NCI-H748 (cell line): ENCODE data around the gene SLC12A4.
A peak's percentile ranks its signal among the peaks of the same experiment; 100 is the strongest.
"Not testable (repeated sequence)": the region's sequence is repeated elsewhere in the genome, so short reads cannot be mapped to it uniquely, and the experiment has no call there.

ENCODE experiments used
- DNase-seq: peaks from one replicate; lab custom pipeline; 2025; ENCODE audit not compliant: unreplicated experiment; lab: John Stamatoyannopoulos, UW

SLC12A4 gene

GRCh38 chr16:67988675-67989074 lies 20.2 kb upstream of the SLC12A4 start:
- DNase-seq = no peak

GRCh38 chr16:67987460-67988160 lies 19.2 kb upstream of the SLC12A4 start:
- DNase-seq = no peak

GRCh38 chr16:67986949-67987348 lies 18.5 kb upstream of the SLC12A4 start:
- DNase-seq = no peak

GRCh38 chr16:67982011-67982696 lies 13.7 kb upstream of the SLC12A4 start:
- no peak for DNase-seq

- DNase-seq = no peak
Measured at GRCh38 chr16:67979955-67980678, 11.7 kb upstream of the SLC12A4 start, which contains the start of gene DPEP3. DPEP3 (minus strand) TSS chr16:67980499; CDS start chr16:67980380, 119 bp downstream.

GRCh38 chr16:67977469-67978227 lies 9.2 kb upstream of the SLC12A4 start:
- DNase-seq = no peak

GRCh38 chr16:67977005-67977404 lies 8.6 kb upstream of the SLC12A4 start:
- DNase-seq = no peak

GRCh38 chr16:67976205-67976604 lies 7.8 kb upstream of the SLC12A4 start:
- DNase-seq = no peak

- DNase-seq = no peak
Measured at GRCh38 chr16:67975321-67976105, 7.1 kb upstream of the SLC12A4 start.

- DNase-seq = not testable (repeated sequence)
Measured at GRCh38 chr16:67972285-67972684, 3.8 kb upstream of the SLC12A4 start.

- no peak for DNase-seq
Measured at GRCh38 chr16:67971111-67971510, 2.7 kb upstream of the SLC12A4 start.

- DNase-seq = no peak
Measured at GRCh38 chr16:67969254-67970039, 1.0 kb upstream of the SLC12A4 start.

- DNase-seq = peak; percentile 30
Measured at GRCh38 chr16:67967958-67968399, 458 bp downstream of the SLC12A4 start.

- DNase-seq = peak; percentile 13
Measured at GRCh38 chr16:67967183-67967957, 1.1 kb downstream of the SLC12A4 start.

GRCh38 chr16:67966549-67967182 lies 1.8 kb downstream of the SLC12A4 start:
- DNase-seq = peak; percentile 12

- DNase-seq = peak; percentile 12
Measured at GRCh38 chr16:67965668-67966548, 2.5 kb downstream of the SLC12A4 start.

- DNase-seq = no peak
Measured at GRCh38 chr16:67964477-67965131, 3.8 kb downstream of the SLC12A4 start.
